ENCODE data around the gene GFPT2.

DNA sequence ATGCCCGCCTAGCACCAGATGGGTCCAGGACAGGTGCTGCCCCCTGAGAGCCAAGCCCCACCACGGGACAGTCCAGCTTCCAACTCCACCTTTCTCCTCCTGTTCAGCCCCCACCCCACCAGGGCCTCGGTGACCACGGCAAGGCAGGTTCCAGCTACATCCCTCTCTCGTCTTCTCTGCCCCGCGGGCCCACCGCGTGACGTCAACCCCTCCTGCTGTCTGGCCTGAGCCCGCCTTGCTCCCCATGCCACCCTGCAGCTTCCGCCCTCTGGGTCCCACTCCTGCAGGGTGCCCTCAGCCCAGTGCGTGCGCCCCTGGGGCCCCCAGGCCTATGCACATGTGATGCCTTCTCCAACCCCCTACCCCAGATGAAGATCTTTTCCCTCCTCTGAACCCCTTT lies 6.8 kb downstream of the GFPT2 start:
- TF ChIP-seq EZH2 (IDR thresholded peaks at IDR 0.05) (no peak), POLR2AphosphoS5 (IDR thresholded peaks at IDR 0.05; ENCODE audit: borderline replicate concordance, low read depth, low read length) (no peak)

Measured in SK-N-MC (cell line).